ENCODE data around the gene DCC.

GRCh38 chr18:52813635-52814416 is 473.8 kb downstream of the DCC start:
- TF ChIP-seq CTCF (IDR thresholded peaks at IDR 0.05): no peak
- no peak for TF ChIP-seq EP300 (IDR thresholded peaks at IDR 0.05)
- TF ChIP-seq POLR2A (IDR thresholded peaks at IDR 0.05): no peak
